B cell (primary cell): ENCODE data around the gene MTF1. TPM values are rescaled to one million over a fixed set of nuclear protein-coding genes. Genes with fewer than 3 reads are reported as not detected.

ENCODE experiments used
- ATAC-seq: fragments of 200-7000 bp; cut with Tn5 transposase; one replicate; pipeline ENCODE4 v1.10.0; 2021; ENCODE audit warnings: low read depth, mild to moderate bottlenecking, moderate number of reproducible peaks, moderate library complexity
- CTCF ChIA-PET: fragments of 350-600 bp; sonication (Branson Sonifier 250); formaldehyde crosslinking; loops from one replicate; lab custom pipeline; 2021; ENCODE audit warnings: antibody characterized with exemption, inconsistent platforms; lab: Charles Lee
- POLR2A ChIA-PET: fragments of 350-600 bp; sonication (Branson Sonifier 250); formaldehyde crosslinking; loops from one replicate; lab custom pipeline; 2021; ENCODE audit warnings: antibody characterized with exemption; lab: Charles Lee
- DNase-seq: peaks from one replicate; pipeline ENCODE4 v3.0.0; 2013
- H2AFZ ChIP-seq: 2 replicates; pipeline ENCODE4 v1.6.1; 2012; ENCODE audit warnings: mild to moderate bottlenecking, low read depth, low read length; ENCODE audit not compliant: insufficient read depth, poor library complexity, severe bottlenecking
- H3K27ac ChIP-seq, 2 donors: 1 replicate in 1 of 2; 2 replicates in 1 of 2; pipeline ENCODE4 v1.5.1; 2012 to 2013; ENCODE audit warnings: low read length in 2 of 2, mild to moderate bottlenecking in 2 of 2, moderate library complexity in 1 of 2
- H3K27me3 ChIP-seq, 4 experiments: fragments of 200-600 bp in 1 of 4; sonication (generic) in 1 of 4; replicated peaks in 1 of 4; 1 replicate in 2 of 4; 2 replicates in 2 of 4; pipeline versions ENCODE4 v1.6.1 to v1.7.0; 2013 to 2016; ENCODE audit warnings: low read length in 3 of 4, mild to moderate bottlenecking in 2 of 4, mixed read lengths in 1 of 4, moderate library complexity in 1 of 4; ENCODE audit not compliant: insufficient read depth in 4 of 4, control insufficient read depth in 3 of 4; ENCODE audit errors: control extremely low read depth in 1 of 4
- H3K36me3 ChIP-seq, 2 experiments: replicated peaks in 1 of 2; 1 replicate in 1 of 2; 2 replicates in 1 of 2; pipeline versions ENCODE4 v1.6.1 to v1.7.1; 2013; ENCODE audit warnings: low read length in 1 of 2; ENCODE audit not compliant: insufficient read depth in 2 of 2, control insufficient read depth in 1 of 2; ENCODE audit errors: control extremely low read depth in 1 of 2, extremely low read depth in 1 of 2
- H3K4me1 ChIP-seq, 2 donors: fragments of 200-600 bp in 1 of 2; sonication (generic) in 1 of 2; 1 replicate in 1 of 2; 2 replicates in 1 of 2; pipeline versions ENCODE4 v1.5.1 to v1.6.1; 2013 to 2017; ENCODE audit warnings: low read length in 2 of 2; ENCODE audit not compliant: control insufficient read depth in 2 of 2, insufficient read depth in 2 of 2
- H3K4me2 ChIP-seq: replicated peaks from 2 replicates; pipeline ENCODE3; 2012; ENCODE audit warnings: mild to moderate bottlenecking, low read depth, low read length; ENCODE audit not compliant: poor library complexity, severe bottlenecking
- H3K4me3 ChIP-seq, 5 experiments: fragments of 200-600 bp in 1 of 5; sonication (generic) in 1 of 5; 1 replicate in 3 of 5; 2 replicates in 2 of 5; pipeline versions ENCODE4 v1.5.1 to v1.7.0; 2011 to 2016; ENCODE audit warnings: low read length in 4 of 5, mild to moderate bottlenecking in 4 of 5, low read depth in 2 of 5, control low read depth in 1 of 5, moderate library complexity in 1 of 5; ENCODE audit not compliant: insufficient read depth in 1 of 5; ENCODE audit errors: control extremely low read depth in 1 of 5, extremely low read depth in 1 of 5
- H3K79me2 ChIP-seq: fragments of 200-600 bp; sonication (generic); one replicate; pipeline ENCODE4 v1.6.0; 2016; ENCODE audit warnings: low read length; ENCODE audit not compliant: control insufficient read depth, insufficient read depth
- H3K9ac ChIP-seq: fragments of 200-600 bp; sonication (generic); 2 replicates; pipeline ENCODE4 v1.6.1; 2017; ENCODE audit warnings: mild to moderate bottlenecking, low read length, moderate library complexity
- H3K9me3 ChIP-seq, 3 donors: one replicate each; pipeline versions ENCODE4 v1.6.1 to v1.7.1; 2013; ENCODE audit warnings: low read length in 2 of 3; ENCODE audit not compliant: control insufficient read depth in 2 of 3, insufficient read depth in 1 of 3; ENCODE audit errors: control extremely low read depth in 1 of 3
- H4K20me1 ChIP-seq: 2 replicates; pipeline ENCODE4 v1.6.0; 2012; ENCODE audit warnings: mild to moderate bottlenecking, low read length; ENCODE audit not compliant: insufficient read depth, control insufficient read depth, poor library complexity, severe bottlenecking
- H3K27ac Mint-ChIP-seq: one replicate; pipeline ENCODE4 v1.8.0; 2021; ENCODE audit warnings: mixed read lengths
- H3K27me3 Mint-ChIP-seq: one replicate; pipeline ENCODE4 v1.8.0; 2021; ENCODE audit warnings: mixed read lengths
- H3K4me1 Mint-ChIP-seq: one replicate; pipeline ENCODE4 v1.8.0; 2021; ENCODE audit warnings: mixed read lengths
- H3K4me3 Mint-ChIP-seq: one replicate; pipeline ENCODE4 v1.8.0; 2021; ENCODE audit warnings: mixed read lengths
- H3K9me3 Mint-ChIP-seq: one replicate; pipeline ENCODE4 v1.8.0; 2022; ENCODE audit warnings: mixed read lengths; ENCODE audit not compliant: insufficient read depth
- EZH2 ChIP-seq: IDR thresholded peaks from 2 replicates; pipeline ENCODE4 v1.6.1; 2012; ENCODE audit warnings: borderline replicate concordance, low read depth, mild to moderate bottlenecking, moderate library complexity, low read length; ENCODE audit not compliant: insufficient read depth, poor library complexity, severe bottlenecking
- WGBS: methylation state at CpG from one replicate; pipeline ENCODE4 v1.1.5; 2013; ENCODE audit warnings: missing lambda C conversion rate; ENCODE audit not compliant: insufficient coverage; 5-methylcytosine and 5-hydroxymethylcytosine counted together
- intact Hi-C: fragments of 100-400 bp; cut with micrococcal nuclease; formaldehyde crosslinking; loops from one replicate; pipeline ENCODE4 v1.10.0; 2022
- polyA plus RNA-seq: library from polyadenylated mRNA; depleted of rRNA; stranded (reverse); fragments of >200 nt; gene quantifications from 2 replicates; pipeline ENCODE4 v1.2.3, GENCODE V29; 2012
- total RNA-seq, 2 donors: library from RNA; stranded (reverse); fragments of 120-200 nt in 1 of 2; gene quantifications; 1 replicate in 1 of 2; 2 replicates in 1 of 2; pipeline versions ENCODE4 v1.2.3 to v1.2.4, GENCODE V29; 2013 to 2022
- TF ChIP-seq, protein P1 (sequence below): fragments of 200-600 bp; IDR thresholded peaks from one replicate; pipeline ENCODE4 v1.8.0; 2022; ENCODE audit warnings: antibody characterized with exemption, mild to moderate bottlenecking

MTF1 gene
- total and polyA plus RNA-seq, 2 donors (not counting 1 experiment from before 2014, with no cell fraction given), result 6.2 to 36.7 TPM

DNA sequence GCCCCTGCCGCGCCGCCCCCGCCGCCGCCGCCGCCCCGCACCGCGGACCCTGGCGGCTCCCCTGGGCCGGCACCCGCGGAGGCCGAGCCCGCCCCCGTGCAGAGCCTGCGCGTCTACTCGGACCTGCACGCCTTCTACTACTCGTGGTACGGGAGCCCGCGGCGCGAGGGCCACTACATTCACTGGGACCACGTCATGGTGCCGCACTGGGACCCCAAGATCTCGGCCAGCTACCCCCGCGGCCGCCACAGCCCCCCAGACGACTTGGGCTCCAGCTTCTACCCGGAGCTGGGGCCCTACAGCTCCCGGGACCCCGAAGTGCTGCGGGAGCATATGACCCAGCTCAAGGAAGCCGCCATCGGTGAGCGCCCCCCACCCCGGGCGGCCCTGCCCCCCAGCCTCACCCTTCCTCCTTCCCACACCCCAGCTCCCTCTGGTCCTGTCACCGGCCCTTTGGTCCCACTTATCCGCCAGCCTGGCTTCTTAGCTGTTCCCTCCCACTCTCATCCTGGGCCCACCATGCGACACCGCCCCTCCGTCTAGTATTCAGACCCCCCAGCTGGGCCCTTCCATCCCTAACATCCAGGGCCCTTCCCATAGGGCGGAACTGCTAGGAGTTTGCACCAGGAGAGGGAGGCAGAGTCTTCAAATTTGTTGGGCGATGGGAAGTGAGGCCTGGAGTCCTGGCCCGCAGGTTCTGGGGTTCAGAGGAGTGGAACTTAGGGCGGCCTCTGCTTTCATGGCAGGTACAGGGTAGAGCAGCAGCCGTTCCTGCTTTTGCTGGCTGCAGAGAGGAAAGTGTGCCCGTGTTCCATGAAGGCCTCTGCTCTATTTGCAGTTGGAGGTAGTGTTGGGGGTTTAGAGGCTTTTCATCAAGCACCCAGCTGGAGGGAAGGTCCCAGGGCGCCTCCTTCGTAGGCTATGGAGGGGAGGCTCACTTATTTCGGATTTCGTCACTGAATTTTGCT, 64.7 kb downstream of the MTF1 start:
- H4K20me1 ChIP-seq, result peaks cover 11% of the 10 kb centered on the region
- Mint-ChIP-seq H3K9me3 (no peaks in the 10 kb centered on the region), H3K27ac (no peak overlapping the region), H3K27me3 (peaks cover 12% of the 10 kb centered on the region), H3K4me3 (peak overlapping the region; percentile 85), H3K4me1 (peaks cover 18% of the 10 kb centered on the region)
- TF ChIP-seq, protein P1, sequence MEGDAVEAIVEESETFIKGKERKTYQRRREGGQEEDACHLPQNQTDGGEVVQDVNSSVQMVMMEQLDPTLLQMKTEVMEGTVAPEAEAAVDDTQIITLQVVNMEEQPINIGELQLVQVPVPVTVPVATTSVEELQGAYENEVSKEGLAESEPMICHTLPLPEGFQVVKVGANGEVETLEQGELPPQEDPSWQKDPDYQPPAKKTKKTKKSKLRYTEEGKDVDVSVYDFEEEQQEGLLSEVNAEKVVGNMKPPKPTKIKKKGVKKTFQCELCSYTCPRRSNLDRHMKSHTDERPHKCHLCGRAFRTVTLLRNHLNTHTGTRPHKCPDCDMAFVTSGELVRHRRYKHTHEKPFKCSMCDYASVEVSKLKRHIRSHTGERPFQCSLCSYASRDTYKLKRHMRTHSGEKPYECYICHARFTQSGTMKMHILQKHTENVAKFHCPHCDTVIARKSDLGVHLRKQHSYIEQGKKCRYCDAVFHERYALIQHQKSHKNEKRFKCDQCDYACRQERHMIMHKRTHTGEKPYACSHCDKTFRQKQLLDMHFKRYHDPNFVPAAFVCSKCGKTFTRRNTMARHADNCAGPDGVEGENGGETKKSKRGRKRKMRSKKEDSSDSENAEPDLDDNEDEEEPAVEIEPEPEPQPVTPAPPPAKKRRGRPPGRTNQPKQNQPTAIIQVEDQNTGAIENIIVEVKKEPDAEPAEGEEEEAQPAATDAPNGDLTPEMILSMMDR, result no peak
- no peak for TF ChIP-seq EZH2
- DNase-seq, result no peak
- H3K27me3 ChIP-seq, result peaks cover 0 to 17% (median 1%) of the 10 kb centered on the region in 4 experiments
- peaks cover 15 to 18% of the 10 kb centered on the region in 2 donors for H3K4me1 ChIP-seq
- H3K9me3 ChIP-seq, result no peaks in the 10 kb centered on the region
- peak overlapping the region; percentile 93 for H3K4me2 ChIP-seq
- no peak overlapping the region for H3K27ac ChIP-seq
- peak overlapping the region; percentile 84 for H2AFZ ChIP-seq
- peak overlapping the region in 4 of 5 experiments; percentile 36 to 66 (median 52) for H3K4me3 ChIP-seq
- intact Hi-C loops, result loop anchor here (2.0 to 5.0 kb wide), 2 partner anchors 16 to 102 kb away; partner anchors contain the start of gene CDCA8
- POLR2A ChIA-PET, result interaction anchor here (1.2 kb wide), 1 partner anchor 106 kb away, joined by 3 read pairs; no protein-coding TSS in a partner anchor
- WGBS, result 12% methylated on average over 56 of the region's 59 CpGs
- no peaks in the 10 kb centered on the region for H3K79me2 ChIP-seq
- peak overlapping the region; percentile 63 for H3K9ac ChIP-seq
- H3K36me3 ChIP-seq, result peaks cover 0 to 8% of the 10 kb centered on the region in 2 experiments
- ATAC-seq, result peak; percentile 40
- CTCF ChIA-PET, result no interaction called here
